ENCODE measurements around the gene ZNF438. TPM values are rescaled to one million over a fixed set of nuclear protein-coding genes. Genes with fewer than 3 reads are reported as not detected.
"Not testable (repeated sequence)": the region's sequence is repeated elsewhere in the genome, so short reads cannot be mapped to it uniquely, and the experiment has no call there.

ZNF438 gene
- total and polyA plus RNA-seq, 2 of the 13 experiments (the other 11 are each of a cell fraction or from before 2014, with no cell fraction given), result 0.75 to 0.83 TPM

DNA sequence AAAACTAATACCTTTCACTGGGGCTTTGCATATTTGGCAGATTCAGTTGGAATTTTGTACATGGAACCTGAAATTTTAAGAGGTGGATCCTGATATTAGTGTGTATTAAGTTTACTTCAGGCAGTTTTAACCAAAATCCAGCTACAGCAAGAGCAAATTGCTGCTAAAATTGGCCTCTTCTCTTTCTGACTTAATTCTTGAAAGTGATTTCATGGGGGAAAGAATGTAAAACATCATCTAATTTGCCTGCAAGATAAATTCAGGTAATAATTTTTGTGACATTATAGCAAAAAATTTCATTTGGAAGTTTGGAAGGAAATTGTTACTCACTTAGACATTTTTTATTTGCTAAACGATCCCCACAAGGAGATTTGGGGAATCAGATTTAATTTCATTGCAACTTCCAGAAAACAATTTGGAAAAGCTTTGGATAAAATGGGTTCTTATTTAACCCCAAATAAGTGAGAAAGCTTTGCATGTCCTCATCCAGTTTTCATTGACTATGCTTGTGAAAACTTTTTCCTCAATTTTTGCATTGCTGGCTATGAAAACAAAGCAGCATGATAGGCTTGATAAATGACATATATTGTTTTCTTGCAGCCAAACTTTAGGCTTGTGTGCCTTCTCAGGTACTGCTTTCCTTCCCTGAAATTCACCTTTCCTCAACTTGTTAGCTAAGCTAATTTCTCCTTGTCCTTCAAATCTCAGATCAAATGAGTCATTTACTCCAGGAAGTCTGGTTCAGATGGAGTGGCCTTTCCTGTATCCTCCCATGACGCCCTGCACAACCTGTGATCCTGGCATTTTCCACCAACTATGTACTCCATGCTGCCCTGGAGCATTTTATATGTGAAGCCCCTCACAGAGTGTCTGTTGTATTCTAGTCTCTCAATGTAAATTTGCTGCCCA lies 27.4 kb upstream of the ZNF438 start:
- H2AFZ ChIP-seq (ENCODE audit: low read length), result no peak overlapping the region
- no peaks in the 10 kb centered on the region for H3K79me2 ChIP-seq (ENCODE audit: insufficient read depth, low read length)
- intact Hi-C loops (cut with micrococcal nuclease; ENCODE audit: unreplicated experiment), result no loop called here
- ChIA-PET CTCF (ENCODE audit: low intra/inter-chr PET ratio, low total read pairs) (no interaction called here), POLR2A (no interaction called here)
- H3K9me3 ChIP-seq (ENCODE audit: low read length), result no peaks in the 10 kb centered on the region
- H3K36me3 ChIP-seq (replicated peaks in 1 of 2; ENCODE audit: control insufficient read depth in 1 of 2, insufficient read depth in 2 of 2, low read length in 2 of 2), result no peaks in the 10 kb centered on the region
- BruUV-seq (replicated peaks), result no TSS peak
- H3K4me2 ChIP-seq (ENCODE audit: low read depth, low read length), result no peak overlapping the region
- TF ChIP-seq ZSCAN21 (CRISPR knock-in tag; IDR thresholded peaks at IDR 0.05; ENCODE audit: borderline replicate concordance) (no peak), ZNF629 (CRISPR knock-in tag; conservative IDR thresholded peaks at IDR 0.05) (no peak), FOXK1 (CRISPR knock-in tag; IDR thresholded peaks at IDR 0.05; ENCODE audit: borderline replicate concordance, low read depth) (no peak), BCL6 (CRISPR knock-in tag; IDR thresholded peaks at IDR 0.05) (no peak), ZFP90 (CRISPR knock-in tag; IDR thresholded peaks at IDR 0.05; ENCODE audit: borderline replicate concordance) (no peak), CHCHD3 (CRISPR knock-in tag; IDR thresholded peaks at IDR 0.05) (no peak), ZFP41 (CRISPR knock-in tag; IDR thresholded peaks at IDR 0.05; ENCODE audit: borderline replicate concordance) (no peak), ZNF747 (CRISPR knock-in tag; IDR thresholded peaks at IDR 0.05; ENCODE audit: borderline replicate concordance) (no peak), ELF4 (CRISPR knock-in tag; IDR thresholded peaks at IDR 0.05; ENCODE audit: borderline replicate concordance) (no peak), POLR2A (IDR thresholded peaks at IDR 0.05; ENCODE audit: insufficient read depth in 1 of 2, low read depth in 2 of 2, low read length in 2 of 2) (no peak), ZNF770 (CRISPR knock-in tag; IDR thresholded peaks at IDR 0.05) (no peak)
- TF ChIP-seq, protein P1, sequence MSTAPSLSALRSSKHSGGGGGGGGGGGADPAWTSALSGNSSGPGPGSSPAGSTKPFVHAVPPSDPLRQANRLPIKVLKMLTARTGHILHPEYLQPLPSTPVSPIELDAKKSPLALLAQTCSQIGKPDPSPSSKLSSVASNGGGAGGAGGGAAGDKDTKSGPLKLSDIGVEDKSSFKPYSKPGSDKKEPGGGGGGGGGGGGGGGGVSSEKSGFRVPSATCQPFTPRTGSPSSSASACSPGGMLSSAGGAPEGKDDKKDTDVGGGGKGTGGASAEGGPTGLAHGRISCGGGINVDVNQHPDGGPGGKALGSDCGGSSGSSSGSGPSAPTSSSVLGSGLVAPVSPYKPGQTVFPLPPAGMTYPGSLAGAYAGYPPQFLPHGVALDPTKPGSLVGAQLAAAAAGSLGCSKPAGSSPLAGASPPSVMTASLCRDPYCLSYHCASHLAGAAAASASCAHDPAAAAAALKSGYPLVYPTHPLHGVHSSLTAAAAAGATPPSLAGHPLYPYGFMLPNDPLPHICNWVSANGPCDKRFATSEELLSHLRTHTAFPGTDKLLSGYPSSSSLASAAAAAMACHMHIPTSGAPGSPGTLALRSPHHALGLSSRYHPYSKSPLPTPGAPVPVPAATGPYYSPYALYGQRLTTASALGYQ (CRISPR knock-in tag; IDR thresholded peaks at IDR 0.05), result no peak
- no peaks in the 10 kb centered on the region for H3K4me1 ChIP-seq (ENCODE audit: insufficient read depth, low read length)
- H3K27me3 ChIP-seq (ENCODE audit: control insufficient read depth in 1 of 2, insufficient read depth in 2 of 2, low read length in 2 of 2), result peaks cover 0 to 4% of the 10 kb centered on the region in 2 experiments; a peak in 1 of 5 replicates
- H3K4me3 ChIP-seq (replicated peaks in 1 of 3; ENCODE audit: insufficient read depth in 1 of 3, low read depth in 2 of 3, low read length in 3 of 3), result no peak overlapping the region
- WGBS (ENCODE audit: low lambda C conversion rate), result 21% methylated on average over 2 of the region's 2 CpGs
- H3K9ac ChIP-seq (ENCODE audit: insufficient read depth, low read depth, low read length), result no peak overlapping the region
- no peaks in the 10 kb centered on the region for H4K20me1 ChIP-seq (ENCODE audit: insufficient read depth, low read length)
- FAIRE-seq (no peak), ATAC-seq (no peak), DNase-seq (ENCODE audit: low spot score) (no peak)
- in situ Hi-C loops (cut with HindIII; ENCODE audit: extremely low pct_ligation_motif_present, low pct_unique_long_range_greater_than_20kb), result no loop called here
- no peak overlapping the region for H3K27ac ChIP-seq (ENCODE audit: extremely low read length, insufficient read depth, low read length)

DNA sequence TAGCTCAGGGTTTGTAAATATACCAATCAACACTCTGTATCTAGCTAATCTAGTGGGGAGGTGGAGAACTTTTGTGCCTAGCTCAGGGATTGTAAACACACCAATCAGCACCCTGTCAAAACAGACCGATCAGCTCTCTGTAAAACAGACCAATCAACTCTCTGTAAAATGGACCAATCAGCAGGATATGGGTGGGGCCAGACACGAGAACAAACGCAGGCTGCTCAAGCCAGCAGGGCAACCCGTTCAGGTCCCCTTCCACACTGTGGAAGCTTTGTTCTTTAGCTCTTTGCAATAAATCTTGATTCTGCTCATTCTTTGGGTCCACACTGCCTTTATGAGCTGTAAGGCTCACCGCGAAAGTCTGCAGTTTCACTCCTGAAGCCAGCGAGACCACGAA lies 25.0 kb upstream of the ZNF438 start:
- ATAC-seq; H3K4me1 ChIP-seq (ENCODE audit: insufficient read depth, low read length); H3K79me2 ChIP-seq (ENCODE audit: insufficient read depth, low read length); intact Hi-C loops (cut with micrococcal nuclease; ENCODE audit: unreplicated experiment); CTCF ChIA-PET (ENCODE audit: low intra/inter-chr PET ratio, low total read pairs); H3K27ac ChIP-seq (ENCODE audit: extremely low read length, insufficient read depth, low read length); H3K27me3 ChIP-seq (ENCODE audit: control insufficient read depth in 1 of 2, insufficient read depth in 2 of 2, low read length in 2 of 2); H3K4me3 ChIP-seq (replicated peaks in 1 of 3; ENCODE audit: insufficient read depth in 1 of 3, low read depth in 2 of 3, low read length in 3 of 3); FAIRE-seq; in situ Hi-C loops (cut with HindIII; ENCODE audit: extremely low pct_ligation_motif_present, low pct_unique_long_range_greater_than_20kb); H3K4me2 ChIP-seq (ENCODE audit: low read depth, low read length); H3K9ac ChIP-seq (ENCODE audit: insufficient read depth, low read depth, low read length); H4K20me1 ChIP-seq (ENCODE audit: insufficient read depth, low read length); H3K36me3 ChIP-seq (replicated peaks in 1 of 2; ENCODE audit: control insufficient read depth in 1 of 2, insufficient read depth in 2 of 2, low read length in 2 of 2); DNase-seq (ENCODE audit: low spot score); BruUV-seq (replicated peaks); H3K9me3 ChIP-seq (ENCODE audit: low read length); POLR2A ChIA-PET; H2AFZ ChIP-seq (ENCODE audit: low read length): not testable (repeated sequence)
- whole genome bisulfite sequencing (ENCODE audit: low lambda C conversion rate), result 38% methylated on average over 7 of the region's 8 CpGs

Data from HepG2 (cell line).